NCI-H748 (cell line): Measurements from ENCODE around the gene P2RX2.

Experiments used
- DNase-seq: peaks from one replicate; lab custom pipeline; 2025; ENCODE audit not compliant: unreplicated experiment; lab: John Stamatoyannopoulos, UW

P2RX2 gene

DNA sequence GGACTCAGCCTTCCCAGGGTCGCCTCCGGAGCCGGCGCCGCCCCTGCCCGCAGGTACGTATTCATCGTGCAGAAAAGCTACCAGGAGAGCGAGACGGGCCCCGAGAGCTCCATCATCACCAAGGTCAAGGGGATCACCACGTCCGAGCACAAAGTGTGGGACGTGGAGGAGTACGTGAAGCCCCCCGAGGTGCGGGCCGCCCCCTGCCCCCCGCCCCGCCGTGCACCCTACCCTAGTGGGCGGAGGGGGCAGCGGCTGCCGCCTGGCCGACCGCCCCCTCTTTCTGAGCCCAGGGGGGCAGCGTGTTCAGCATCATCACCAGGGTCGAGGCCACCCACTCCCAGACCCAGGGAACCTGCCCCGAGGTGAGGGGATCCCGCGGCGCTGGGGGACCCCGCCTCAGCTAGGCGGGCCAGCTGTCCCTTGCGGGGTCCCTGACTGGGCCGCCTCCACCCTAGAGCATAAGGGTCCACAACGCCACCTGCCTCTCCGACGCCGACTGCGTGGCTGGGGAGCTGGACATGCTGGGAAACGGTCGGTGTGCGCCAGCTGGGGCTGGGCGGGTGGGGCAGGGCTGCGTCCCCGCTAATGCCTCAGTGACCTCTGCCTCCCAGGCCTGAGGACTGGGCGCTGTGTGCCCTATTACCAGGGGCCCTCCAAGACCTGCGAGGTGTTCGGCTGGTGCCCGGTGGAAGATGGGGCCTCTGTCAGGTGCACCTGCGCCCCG, 973 bp downstream of the P2RX2 start:
- peak; percentile 36 for DNase-seq

DNA sequence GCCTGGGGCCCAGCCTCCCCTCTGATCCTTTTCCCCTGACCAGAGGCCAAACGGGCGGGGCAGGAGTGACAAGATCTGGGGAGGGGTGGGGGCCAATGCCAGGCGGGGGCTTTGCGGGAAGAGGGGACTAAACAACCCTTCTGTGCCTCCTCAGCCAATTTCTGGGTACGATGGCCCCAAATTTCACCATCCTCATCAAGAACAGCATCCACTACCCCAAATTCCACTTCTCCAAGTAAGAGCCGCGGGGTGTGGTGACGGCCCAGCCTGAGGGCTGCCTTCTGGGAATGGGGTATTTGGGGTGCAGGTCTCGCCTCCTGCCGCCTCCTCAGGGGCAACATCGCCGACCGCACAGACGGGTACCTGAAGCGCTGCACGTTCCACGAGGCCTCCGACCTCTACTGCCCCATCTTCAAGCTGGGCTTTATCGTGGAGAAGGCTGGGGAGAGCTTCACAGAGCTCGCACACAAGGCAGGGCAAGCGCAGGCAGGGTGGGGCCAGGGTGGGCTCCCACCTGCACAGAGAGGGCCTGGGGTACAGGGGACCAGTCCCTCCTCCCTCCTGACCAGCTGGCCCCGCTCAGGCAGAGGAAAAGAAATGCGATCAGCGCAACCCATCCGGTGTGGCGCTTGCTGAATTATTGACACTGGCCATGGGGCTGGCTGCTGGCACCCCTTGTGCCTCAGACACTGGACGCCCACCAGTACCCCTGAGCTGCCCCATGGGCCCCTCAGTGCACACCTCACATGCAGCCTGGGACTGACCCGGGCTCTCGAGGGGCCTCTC, 1.7 kb downstream of the P2RX2 start:
- peak; percentile 29 for DNase-seq

DNA sequence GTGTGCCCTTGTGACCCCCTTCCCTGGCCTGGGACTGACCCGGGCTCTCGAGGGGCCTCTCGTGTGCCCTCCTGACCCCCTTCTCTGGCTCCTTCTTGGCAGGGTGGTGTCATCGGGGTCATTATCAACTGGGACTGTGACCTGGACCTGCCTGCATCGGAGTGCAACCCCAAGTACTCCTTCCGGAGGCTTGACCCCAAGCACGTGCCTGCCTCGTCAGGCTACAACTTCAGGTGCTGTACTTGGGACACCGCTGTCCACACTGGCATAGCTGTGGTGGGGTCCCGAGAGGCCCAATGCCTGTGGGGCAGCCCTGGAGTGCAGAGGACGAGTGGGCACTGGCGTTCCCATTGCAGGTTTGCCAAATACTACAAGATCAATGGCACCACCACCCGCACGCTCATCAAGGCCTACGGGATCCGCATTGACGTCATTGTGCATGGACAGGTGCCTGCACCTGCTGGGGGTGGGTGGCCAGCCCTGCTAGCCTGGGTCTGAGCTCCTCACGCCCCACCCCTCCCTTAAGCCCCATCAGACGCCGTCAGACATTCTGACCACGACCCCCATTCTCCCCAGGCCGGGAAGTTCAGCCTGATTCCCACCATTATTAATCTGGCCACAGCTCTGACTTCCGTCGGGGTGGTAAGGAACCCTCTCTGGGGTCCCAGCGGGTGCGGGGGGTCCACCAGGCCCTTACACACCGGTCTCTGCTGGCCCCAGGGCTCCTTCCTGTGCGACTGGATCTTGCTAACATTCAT, 2.5 kb downstream of the P2RX2 start:
- peak; percentile 31 for DNase-seq

DNA sequence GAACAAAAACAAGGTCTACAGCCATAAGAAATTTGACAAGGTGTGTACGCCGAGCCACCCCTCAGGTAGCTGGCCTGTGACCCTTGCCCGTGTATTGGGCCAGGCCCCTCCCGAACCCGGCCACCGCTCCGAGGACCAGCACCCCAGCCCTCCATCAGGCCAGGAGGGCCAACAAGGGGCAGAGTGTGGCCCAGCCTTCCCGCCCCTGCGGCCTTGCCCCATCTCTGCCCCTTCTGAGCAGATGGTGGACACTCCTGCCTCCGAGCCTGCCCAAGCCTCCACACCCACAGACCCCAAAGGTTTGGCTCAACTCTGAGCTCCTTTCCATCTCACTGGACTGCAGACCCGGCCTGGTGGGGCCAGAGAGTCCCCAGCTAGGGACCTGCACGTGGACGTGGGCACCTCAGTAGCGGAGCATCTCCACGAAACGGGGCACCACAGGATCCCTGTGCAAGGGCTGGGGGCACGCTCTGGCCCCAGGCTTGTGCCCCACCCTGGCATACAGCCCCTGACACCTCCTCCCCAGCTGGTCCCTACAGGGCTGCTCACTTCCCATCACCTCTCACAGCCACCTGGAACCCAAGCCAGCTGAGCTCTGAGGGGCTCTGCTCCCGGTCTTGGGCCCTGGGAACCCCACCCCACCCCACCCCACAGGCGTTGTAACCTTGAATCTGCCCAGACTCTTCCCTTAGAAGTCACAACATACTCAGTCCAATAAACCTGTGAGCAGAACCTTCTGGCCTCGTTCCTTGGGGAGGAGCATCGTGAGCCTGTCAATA, 3.3 kb downstream of the P2RX2 start:
- DNase-seq = no peak

DNA sequence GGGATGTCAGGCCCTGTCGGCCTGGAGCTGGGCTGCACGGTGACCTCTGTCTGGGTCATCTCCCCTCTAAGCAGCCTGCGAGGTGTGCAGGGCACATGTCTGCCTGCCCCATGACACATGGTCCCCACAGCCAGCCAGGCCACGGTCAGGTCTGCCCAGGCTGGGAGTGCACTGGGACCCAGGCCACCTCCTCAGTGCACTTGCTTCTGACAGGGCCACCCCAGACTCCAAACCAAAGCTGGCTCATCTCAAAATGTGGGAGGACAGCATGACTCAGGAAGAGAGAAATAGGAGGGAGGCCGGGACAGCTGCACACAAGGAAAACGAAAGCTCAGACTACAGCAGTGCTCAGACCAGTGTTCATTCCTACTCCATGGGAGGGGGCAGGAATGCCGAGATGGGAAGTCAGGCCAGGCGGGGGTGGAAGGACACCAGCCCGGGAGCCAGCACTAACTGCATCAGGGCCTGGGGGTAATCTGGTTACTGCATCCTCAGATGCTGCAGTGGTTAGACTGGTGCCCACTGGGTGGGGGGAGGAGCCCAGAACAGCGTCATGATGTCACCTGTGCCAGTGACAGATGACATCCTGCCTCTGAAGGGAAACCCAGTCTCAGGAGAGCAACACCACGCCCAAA, 4.0 kb downstream of the P2RX2 start:
- DNase-seq = no peak

DNA sequence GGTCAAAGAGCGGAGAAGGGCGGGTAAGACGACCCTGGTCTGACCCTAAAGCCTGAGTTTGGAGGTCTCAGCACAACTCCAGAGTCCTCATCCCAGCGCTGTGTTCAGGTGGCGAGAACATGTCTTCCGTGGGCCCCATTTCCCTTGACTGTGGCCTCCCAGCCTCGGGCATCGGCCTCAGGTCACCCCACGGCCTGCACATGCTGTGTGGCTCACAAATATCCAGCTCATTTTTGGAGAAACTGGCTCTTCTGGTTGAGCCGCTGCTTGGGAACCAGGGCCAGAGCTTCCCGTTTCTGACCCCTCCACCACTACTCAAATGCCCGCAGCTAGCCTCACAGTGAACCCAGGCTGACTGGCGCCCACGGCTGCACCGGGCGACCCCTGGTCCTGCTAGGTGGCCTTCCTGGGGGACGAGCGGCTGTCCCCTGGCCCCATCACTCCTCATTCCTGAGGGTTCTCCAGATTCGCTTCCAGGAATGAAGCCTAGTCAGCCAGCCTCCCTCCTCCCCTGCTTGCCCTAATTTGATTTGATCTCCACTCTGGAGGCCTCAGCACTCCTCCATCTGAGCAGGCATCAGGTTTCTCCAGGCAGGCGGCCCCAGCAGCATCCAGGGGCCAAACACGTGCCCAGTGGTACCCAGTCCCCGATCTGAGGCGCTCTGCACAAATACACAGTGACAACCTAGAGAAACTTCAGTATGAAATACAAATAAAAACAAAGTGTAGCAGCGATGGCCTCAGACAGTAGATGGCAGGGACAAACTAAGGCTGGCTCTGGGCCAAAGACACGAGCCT, 4.7 kb downstream of the P2RX2 start:
- no peak for DNase-seq

DNA sequence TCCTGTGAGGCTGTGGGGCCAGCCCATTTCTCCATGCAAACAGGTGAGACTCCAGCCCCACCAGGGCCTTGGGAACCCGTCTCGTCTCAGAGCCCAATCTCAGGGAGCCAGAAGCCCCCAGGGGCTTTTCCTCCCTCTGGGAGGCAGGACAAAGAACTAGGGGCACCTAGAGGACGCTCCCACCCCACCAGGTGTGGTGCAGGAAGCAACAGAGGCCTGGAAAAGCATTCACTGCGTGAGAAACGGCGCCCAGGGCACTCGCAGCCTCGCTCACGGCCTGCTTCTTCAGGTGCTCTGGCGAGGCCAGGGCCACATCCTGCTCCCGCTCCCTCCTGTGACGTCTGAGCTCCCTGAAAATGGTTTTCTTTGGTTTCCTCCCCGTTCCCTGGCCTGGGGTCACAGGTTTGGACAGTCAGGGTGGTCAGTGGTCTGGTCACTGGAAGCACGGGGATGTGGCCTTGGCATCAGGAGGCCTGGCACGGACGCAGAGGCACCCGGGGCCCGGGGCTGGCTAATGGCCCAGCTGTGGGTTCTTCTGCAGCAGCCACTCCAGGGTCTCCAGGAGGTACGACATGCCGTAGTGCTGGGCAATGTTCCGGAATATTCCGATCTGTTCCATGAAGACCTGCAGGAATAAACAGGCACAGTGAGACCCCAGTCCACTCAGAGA, 5.7 kb downstream of the P2RX2 start:
- DNase-seq = no peak

DNA sequence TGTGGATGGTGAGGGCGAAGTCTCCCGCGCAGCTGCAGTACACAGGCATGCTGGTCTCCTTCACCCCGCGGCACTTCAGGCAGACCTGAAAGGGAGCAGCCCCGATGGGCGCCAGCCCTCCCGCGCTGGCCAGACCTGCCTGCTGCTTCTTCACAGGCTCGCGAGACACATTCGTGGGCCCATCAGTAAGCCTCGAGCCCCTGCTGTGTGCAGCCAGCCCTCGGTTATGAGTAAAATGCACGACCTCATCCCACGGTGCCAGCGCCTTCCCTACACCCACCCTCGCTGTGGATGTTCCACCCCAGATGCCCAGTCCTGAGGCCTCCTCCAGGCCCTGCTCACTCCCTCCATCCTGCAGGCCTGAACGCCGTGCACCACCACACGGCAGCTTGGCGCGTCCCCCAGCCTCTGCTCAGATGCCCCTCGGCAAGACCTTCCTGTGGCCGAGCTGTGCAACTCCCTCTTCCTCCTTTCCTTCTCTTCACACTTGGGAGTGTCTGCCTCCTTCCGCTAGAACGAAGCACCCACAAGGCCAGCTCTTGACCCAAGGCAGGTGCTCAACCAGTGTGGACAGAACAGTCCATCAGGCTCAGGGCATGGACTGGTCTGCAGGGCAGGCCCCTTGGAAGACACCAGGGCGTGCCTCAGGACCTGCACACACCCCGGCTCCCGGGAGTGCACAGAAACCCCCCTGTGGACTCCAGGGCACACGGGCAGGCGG, 6.5 kb downstream of the P2RX2 start:
- DNase-seq = no peak

DNA sequence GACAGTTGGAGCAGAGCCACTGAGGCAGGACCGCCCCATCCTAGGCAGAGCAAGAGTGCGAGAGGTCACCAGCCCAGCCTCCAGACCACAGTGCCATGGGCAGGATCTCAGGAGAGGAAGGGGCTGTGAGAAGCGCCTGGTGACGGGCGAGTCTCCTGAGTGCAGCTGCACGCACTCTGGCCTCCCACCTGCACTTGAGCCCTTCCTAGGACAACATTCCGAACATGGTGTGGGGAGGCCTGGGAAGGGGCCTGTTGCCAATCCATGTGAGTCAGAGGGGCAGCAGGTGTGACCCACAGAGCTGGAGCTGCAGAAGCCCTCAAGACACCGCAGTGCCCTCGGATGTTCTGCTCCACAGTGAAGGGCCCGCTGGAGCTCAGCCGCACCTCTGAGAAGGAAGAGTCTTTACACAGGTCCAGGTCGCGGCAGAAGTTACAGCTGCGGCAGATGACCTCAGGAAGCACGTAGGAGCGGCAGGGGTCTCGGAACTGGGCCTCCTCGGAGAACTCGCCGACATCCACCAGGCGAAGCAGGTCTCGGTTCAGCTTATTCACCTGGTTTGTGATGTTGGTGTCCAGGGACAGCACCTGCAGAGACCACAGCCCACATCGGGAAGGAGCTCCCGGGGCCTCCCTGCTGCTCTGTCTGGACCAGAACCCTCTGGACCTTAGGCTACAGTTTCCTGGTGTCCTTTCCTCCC, 7.3 kb downstream of the P2RX2 start:
- no peak for DNase-seq

DNA sequence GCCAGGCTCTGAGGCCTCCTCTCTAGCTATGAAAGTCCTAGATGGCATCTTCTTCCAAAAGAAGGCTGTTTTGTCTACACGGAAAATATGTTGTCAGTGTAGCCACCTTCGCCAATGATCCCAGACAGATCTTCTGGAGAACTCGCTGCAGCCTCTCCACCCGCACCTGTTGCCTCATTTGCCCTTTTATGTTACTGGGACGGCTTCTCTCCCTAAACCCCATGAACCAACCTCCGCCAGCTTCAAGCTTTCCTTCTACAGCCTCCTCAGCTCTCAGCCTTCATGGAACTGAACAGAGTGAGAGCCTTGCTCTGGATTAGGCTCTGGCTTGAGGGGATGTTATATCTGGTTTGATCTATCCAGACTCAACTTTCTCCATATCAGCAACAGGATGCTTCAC, 10.8 kb downstream of the P2RX2 start:
- DNase-seq = no peak

DNA sequence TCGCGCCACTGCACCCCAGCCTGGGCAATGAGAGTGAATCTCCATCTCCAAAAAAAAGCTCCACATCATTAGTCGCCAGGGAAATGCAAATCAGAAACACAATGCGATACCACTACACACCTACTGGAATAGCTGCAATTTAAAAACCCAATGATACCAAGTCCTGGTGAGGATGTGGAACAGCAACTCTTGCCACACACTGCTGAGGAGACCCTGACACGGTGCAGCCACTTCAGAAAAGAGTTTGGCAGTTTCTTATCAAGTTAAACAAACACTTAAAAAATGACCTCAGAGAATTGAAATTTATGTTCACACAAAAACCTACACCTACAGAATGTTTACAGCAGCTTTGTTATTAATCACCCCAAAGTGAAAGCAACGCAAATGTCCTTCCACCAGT, 12.1 kb downstream of the P2RX2 start:
- DNase-seq = no peak

DNA sequence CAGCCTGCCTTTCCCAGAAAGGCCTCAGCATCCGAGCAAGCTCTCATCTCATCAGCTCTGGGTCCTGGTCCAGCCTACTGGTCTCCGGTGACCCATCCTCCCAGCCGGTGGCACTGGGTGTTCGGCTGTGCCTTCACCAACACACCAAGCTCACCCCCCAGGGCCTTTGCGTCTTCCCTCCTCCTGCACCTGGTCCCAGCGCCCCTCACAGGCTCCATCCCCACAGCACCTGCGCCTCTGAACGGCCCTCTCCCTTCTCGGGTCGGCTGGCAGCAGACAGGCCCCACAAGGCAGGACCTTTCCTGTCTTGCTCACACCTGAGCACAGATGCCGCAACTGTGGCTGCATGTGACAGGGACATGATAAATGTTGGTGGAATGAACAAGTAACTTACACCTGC, 13.1 kb downstream of the P2RX2 start:
- DNase-seq = no peak

DNA sequence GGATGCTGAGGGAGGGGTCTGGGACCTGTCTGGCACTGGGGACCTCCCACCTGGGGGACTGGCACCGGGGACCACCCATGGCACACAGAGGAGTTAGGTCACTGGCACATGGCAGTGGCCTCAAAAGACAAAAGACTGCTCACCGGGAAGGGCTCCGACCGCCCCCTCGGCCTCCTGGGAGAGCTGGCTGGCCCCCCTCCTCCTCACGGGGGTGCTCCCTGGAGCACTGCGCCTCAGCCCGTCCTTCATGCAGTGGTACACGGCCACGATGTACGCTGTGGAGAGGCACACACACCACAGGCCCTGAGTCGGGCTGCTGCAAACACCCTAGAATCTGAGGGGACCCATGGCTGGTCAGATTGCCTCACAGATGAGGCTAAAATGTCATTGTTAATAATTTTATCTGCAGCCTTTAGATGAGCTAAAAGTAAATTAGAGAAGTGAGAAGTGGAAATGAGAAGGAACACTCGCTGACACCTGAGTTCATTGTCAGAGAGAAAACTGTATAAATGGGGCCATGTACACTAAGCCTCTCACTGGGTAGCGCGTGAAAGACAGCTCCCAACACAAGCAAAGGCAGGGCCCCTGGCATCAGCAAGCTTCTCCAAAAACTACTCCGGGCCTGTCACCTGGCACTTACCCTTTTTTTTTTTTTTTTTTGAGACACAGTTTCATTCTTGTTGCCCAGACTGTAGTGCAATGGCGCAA, 14.1 kb downstream of the P2RX2 start:
- no peak for DNase-seq

DNA sequence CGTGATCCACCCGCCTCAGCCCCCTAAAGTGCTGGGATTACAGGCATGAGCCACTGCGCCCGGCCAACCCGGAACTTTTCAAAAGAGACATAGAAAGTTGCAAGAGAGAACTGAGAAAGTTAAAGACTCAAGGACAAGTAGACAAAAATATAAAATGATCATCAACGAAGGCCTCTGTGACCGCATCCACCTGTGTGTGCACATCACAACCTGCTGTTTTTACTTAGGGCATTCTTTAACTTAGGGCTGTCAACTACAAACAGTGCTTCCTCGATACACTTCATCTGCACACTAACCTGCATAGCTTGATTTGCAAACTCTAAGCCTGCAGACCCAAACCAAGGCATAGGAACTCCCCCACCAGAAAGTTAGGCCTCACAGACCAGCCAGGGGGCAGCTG, 14.8 kb downstream of the P2RX2 start:
- no peak for DNase-seq

DNA sequence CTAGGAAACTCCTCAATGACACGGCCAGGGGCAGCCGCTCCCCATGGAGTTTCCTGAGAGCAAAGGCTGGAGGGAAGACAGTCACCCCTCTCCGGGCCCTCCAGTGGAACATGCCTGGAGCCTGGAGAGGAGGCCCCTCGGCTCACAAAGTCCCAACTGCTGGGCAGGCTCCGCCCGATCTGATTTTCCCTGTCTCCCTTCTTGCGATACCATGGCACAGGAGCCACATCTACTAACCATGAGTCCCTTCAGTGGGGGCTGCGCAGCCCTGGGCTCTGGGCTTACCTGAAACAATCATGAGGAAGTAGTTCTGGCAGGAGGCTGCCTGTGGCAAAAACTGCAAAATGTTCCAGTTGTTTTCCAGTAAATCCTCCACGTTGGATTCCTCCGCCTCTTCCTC, 15.3 kb downstream of the P2RX2 start:
- DNase-seq = no peak

DNA sequence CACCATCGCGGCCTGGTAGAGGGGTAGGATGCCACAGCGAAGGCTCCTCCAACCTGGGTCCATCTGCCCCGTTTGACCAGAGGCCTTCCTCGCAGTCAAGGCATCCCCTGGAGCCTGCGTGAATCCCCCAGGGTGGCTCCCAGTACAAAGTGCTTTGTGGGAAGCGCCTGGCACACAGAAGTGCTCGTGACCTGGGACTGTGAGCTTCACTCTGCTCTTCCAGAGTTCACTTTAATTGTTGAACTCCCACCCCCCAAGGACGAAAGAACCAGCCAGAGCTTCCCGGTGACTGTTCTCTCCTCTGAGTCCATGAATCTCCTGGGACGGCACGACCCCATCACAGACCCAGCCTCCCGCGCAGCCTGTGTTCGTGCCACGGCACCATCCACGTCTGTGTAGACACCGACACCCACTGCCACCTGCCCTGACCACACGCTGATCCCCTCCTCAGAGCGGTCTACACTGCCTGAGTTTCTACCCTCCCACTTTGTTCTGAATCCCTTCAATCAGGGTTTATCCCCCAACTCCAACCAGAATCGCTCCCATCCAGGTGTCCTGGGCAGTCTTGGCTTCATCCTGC, 15.9 kb downstream of the P2RX2 start:
- DNase-seq = no peak
